HG03045 (cell line): ENCODE measurements around the gene PLXNA4.

Experiments
- ATAC-seq: cut with Tn5 transposase; IDR thresholded peaks from one replicate; pipeline ENCODE4 v1.9.1; 2021; ENCODE audit warnings: mild to moderate bottlenecking, moderate library complexity; ENCODE audit not compliant: unreplicated experiment

PLXNA4 gene

GRCh38 chr7:132590162-132590561 lies 13.9 kb upstream of the PLXNA4 start:
- no peak for ATAC-seq

- ATAC-seq, result no peak
Observed at GRCh38 chr7:132588596-132588995, 12.3 kb upstream of the PLXNA4 start.

GRCh38 chr7:132584796-132585494 lies 8.7 kb upstream of the PLXNA4 start:
- ATAC-seq, result no peak

- ATAC-seq, result no peak
Observed at GRCh38 chr7:132581431-132581830, 5.2 kb upstream of the PLXNA4 start.

- ATAC-seq, result peak; percentile 59
Observed at GRCh38 chr7:132580717-132581285, 4.5 kb upstream of the PLXNA4 start.

GRCh38 chr7:132580277-132580676 lies 4.0 kb upstream of the PLXNA4 start:
- ATAC-seq, result no peak

GRCh38 chr7:132579260-132579899 lies 3.1 kb upstream of the PLXNA4 start:
- no peak for ATAC-seq

- ATAC-seq, result no peak
Observed at GRCh38 chr7:132578826-132579225, 2.6 kb upstream of the PLXNA4 start.

GRCh38 chr7:132578050-132578370 lies 1.7 kb upstream of the PLXNA4 start:
- ATAC-seq, result no peak

- no peak for ATAC-seq
Observed at GRCh38 chr7:132577206-132578049, 1.2 kb upstream of the PLXNA4 start.

- no peak for ATAC-seq
Observed at GRCh38 chr7:132576721-132577085, 433 bp upstream of the PLXNA4 start.

- no peak for ATAC-seq
Observed at GRCh38 chr7:132575419-132575981, 770 bp downstream of the PLXNA4 start.

GRCh38 chr7:132574223-132574622 lies 2.0 kb downstream of the PLXNA4 start:
- ATAC-seq, result no peak

GRCh38 chr7:132573251-132573955 lies 2.9 kb downstream of the PLXNA4 start:
- no peak for ATAC-seq

- ATAC-seq, result no peak
Observed at GRCh38 chr7:132572526-132572925, 3.7 kb downstream of the PLXNA4 start.

GRCh38 chr7:132571970-132572369 lies 4.3 kb downstream of the PLXNA4 start:
- ATAC-seq, result no peak

GRCh38 chr7:132569884-132570614 lies 6.2 kb downstream of the PLXNA4 start:
- no peak for ATAC-seq

- ATAC-seq, result no peak
Observed at GRCh38 chr7:132568962-132569361, 7.3 kb downstream of the PLXNA4 start.

GRCh38 chr7:132565885-132566284 lies 10.4 kb downstream of the PLXNA4 start:
- no peak for ATAC-seq

GRCh38 chr7:132565441-132565840 lies 10.8 kb downstream of the PLXNA4 start:
- ATAC-seq, result no peak
